Adrenal gland (tissue), 5 donors: Measurements from ENCODE around the gene FAF1.

Source experiments
- POLR2A ChIP-seq, 2 donors: fragments of 450-650 bp; IDR thresholded peaks; one replicate each; pipeline ENCODE4 v1.6.1; 2017; ENCODE audit warnings: antibody characterized with exemption in 2 of 2, mild to moderate bottlenecking in 2 of 2, moderate library complexity in 1 of 2
- TF ChIP-seq, protein P1 (sequence below), 6 experiments: fragments of 450-650 bp in 4 of 6; fragments of 200-600 bp in 2 of 6; sonication (generic) in 1 of 6; IDR thresholded peaks; 1 replicate in 5 of 6; 2 replicates in 1 of 6; pipeline versions ENCODE4 v1.5.1 to v1.8.0; 2016 to 2021; ENCODE audit warnings: antibody characterized with exemption in 6 of 6, mild to moderate bottlenecking in 2 of 6, moderate library complexity in 1 of 6
- donor health status: DM: no; HTN: no; CAD: no.

DNA sequence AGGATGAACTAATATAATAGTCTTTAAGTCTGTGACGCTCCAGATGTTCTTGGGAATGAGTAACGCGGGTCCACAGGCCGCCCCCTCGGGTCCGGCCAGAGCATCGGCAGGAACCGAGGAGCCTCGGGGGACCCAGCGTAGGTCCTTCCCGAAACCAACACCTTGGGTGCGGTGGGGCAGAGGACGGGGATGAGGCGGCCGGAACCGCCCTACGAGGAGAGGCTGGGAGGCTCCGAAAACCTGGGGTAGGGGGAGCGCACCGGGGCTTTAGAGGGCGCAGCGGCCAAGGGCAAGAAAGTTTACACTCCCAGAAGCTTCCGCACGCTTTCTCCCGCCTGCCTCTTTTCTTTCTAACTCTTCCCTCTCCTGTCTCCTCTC, 543.9 kb downstream of the FAF1 start:
- TF ChIP-seq, protein P1, sequence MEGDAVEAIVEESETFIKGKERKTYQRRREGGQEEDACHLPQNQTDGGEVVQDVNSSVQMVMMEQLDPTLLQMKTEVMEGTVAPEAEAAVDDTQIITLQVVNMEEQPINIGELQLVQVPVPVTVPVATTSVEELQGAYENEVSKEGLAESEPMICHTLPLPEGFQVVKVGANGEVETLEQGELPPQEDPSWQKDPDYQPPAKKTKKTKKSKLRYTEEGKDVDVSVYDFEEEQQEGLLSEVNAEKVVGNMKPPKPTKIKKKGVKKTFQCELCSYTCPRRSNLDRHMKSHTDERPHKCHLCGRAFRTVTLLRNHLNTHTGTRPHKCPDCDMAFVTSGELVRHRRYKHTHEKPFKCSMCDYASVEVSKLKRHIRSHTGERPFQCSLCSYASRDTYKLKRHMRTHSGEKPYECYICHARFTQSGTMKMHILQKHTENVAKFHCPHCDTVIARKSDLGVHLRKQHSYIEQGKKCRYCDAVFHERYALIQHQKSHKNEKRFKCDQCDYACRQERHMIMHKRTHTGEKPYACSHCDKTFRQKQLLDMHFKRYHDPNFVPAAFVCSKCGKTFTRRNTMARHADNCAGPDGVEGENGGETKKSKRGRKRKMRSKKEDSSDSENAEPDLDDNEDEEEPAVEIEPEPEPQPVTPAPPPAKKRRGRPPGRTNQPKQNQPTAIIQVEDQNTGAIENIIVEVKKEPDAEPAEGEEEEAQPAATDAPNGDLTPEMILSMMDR (IDR thresholded peaks at IDR 0.05), result no peak
- TF ChIP-seq POLR2A (IDR thresholded peaks at IDR 0.05), result no peak
